Measurements from ENCODE around the gene SH3BP2.

GRCh38 chr4:2754848-2755819 lies 37.8 kb upstream of the SH3BP2 start:
- TF ChIP-seq CTCF (IDR thresholded peaks at IDR 0.05), result no peak
- no peak for TF ChIP-seq POLR2A (IDR thresholded peaks at IDR 0.05)

Measured in prostate gland (tissue), 2 donors.